HG03558 (cell line): Measurements from ENCODE around the gene CTTNBP2NL.

Experiments
- ATAC-seq: cut with Tn5 transposase; IDR thresholded peaks from one replicate; pipeline ENCODE4 v1.9.1; 2021; ENCODE audit warnings: moderate number of reproducible peaks; ENCODE audit not compliant: unreplicated experiment; ENCODE audit errors: extremely low read depth

The CTTNBP2NL gene

DNA sequence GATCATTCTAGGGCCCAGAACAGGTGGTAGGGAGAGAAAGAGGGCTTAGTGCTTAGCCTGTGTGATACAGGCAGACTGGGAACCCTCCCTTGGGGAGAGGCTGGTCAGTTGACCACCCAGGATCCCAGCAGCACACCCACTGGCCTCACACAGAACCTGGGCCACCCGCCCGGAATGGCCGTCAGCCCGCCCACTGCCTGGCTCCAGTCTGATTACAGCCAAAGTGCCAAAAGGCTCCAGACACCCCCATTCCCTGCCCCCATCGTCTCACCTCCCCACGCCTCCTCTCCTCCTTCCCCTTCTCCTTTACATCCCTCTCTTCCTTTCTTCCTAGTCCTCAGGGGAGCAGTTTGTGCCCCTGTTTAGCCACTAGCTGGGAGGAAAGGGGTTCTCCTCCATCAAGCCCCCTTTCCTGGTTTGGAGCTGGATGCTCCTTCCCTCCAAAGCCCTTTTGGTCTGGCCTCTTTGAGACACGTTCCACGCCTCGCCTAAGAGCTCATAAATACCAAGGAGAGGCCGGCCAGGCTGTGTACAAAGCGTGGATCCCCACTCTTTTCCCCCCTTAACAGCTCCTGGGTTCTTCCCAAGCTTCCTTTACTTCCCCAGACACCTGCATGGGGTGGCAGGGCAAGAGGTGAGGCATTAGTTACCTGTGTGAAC, 108.1 kb downstream of the CTTNBP2NL start:
- ATAC-seq = no peak

DNA sequence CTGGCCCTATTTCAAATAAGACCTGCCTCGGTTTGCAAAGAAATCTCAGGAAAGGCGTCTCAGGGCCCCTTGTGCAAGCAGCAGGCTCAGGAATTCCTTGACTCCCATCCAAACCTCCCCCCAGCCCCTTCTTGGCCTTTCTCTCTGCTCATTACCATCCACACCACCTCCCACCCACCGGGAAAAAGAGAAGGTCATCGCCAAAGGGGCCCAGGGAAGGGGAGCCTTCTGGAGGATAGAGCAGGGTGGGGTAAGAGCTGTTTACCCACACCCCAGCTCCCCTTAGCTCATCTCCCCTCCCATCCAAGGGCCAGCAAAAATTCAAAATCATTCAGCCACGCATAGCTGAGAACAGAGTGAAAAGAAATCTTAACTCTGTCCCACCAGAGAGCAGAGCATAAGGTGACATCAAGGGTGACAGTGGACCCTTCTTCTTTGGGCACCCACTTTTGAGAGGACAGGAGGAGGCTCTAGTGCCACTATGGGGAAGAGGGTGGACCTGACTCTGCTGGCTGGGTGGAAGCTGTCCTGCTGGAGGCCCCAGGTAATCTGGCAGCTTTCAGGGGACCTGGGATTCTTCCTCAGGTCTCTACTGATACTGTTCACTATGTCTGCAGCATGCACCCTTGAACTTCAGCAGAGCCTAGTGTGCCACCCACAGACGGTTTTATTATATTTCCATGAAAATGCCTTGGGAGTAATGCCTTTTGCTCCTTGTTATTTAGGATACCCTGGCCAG, 108.8 kb downstream of the CTTNBP2NL start:
- ATAC-seq = no peak

DNA sequence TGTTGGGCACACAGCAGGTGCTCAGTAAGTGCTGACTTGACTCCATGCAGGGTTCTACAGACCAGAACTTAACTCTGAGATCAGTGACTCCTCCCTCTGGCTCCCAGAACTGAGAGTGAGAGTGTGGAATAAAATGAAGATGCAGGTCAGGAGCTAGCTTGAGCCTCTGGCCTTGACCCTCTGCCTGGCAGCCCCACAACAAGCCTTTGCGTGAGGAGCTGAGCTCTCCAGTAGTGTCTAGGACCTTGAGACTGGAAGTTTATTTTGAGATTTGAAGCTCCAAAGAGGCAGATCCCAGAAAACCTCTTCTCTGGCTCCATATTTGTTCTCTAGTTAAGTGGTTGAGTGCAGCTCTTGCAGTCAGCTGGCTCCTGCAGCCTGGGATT, 109.4 kb downstream of the CTTNBP2NL start:
- no peak for ATAC-seq

DNA sequence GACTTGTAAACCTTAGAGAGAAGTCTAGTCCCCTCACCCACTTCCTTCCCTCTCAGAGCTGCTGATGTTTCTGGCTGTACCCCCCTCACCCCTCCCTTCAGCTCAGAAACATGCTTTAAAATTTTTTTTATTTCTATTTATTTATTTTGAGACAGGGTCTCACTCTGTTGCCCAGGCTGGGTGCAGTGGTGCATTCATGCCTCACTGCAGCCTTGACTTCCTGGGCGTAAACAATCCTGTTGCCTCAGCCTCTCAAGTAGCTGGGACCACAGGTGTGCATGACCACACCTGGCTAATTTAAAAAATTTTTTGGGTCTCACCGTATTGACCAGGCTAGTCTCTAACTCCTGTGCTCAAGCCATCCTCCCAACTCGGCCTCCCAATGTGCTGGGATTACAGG, 109.9 kb downstream of the CTTNBP2NL start:
- ATAC-seq = no peak

DNA sequence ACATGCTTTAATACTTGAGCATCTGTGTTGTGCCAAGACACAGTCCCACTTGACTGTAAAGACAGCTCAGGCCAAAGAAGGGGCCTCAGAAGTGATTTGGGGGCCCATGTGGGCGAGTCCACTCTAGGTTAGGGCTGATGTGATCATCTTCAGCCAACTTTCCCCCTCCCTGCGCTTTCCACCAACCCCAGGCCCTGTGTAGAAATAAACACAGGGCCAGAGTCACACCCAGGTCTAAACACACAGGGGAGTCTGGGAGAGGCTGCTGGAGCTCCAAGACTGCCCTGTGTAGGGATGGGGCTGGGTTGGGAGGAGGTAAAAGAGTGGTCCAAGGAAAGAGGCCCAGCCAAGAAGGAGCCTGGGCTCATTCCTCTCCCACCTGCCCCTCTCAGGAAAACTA, 110.3 kb downstream of the CTTNBP2NL start:
- no peak for ATAC-seq

DNA sequence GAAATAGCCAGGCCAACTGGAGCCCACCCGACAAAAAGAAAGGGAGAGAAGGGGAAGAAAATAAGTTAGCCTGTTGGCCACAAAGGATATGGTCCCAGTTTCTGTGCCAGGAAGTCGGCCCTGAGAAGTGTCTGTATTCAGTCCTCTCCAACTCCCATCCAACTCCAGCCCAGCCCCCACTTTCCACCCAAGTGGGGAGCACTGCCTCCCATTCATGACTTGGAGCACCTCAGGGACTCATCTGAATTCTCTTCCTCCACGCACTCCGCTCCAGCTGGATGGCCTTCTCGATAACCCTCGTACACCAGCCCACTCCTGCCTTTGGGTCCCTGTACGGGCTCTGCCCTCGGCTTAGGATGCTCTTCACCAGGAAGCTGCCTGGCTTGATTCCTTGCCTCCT, 110.7 kb downstream of the CTTNBP2NL start:
- no peak for ATAC-seq

DNA sequence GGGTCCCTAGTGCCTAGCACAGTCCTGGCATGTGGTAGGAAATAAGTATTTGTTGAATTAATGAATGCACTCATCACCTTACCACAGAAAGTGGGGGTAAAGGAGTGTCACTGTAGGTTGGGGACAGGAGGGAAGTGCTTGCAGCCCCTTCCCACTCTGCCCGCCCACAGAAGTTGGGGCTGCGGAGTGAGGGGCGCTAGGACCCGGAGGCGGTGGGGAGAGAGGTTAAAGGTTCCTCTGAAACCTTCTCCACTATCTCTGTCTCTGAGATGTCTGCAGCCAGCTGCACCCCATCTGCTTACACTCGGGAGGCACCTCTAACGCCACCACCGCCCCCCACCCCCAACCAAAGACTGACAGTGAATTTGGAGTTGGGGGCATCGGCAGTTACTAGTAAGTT, 111.3 kb downstream of the CTTNBP2NL start:
- ATAC-seq = no peak

DNA sequence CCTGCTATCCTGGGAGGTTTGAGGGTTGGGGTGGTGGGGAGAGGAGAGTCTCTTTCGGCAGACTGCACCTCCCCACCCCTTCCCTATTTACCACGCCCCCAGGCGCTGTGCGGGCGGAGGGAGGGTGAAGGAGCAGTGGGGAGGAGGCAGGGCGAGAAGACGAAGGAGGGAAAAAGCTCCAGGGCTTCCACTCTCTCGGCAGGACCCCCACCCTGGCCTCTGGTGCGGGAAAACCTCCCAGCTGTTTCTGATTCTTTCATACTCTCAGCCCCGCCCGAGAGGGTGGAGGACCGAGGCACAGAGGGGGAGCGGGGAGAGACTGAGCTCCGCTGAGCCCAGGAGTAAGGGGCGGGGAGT, 111.9 kb downstream of the CTTNBP2NL start:
- no peak for ATAC-seq

DNA sequence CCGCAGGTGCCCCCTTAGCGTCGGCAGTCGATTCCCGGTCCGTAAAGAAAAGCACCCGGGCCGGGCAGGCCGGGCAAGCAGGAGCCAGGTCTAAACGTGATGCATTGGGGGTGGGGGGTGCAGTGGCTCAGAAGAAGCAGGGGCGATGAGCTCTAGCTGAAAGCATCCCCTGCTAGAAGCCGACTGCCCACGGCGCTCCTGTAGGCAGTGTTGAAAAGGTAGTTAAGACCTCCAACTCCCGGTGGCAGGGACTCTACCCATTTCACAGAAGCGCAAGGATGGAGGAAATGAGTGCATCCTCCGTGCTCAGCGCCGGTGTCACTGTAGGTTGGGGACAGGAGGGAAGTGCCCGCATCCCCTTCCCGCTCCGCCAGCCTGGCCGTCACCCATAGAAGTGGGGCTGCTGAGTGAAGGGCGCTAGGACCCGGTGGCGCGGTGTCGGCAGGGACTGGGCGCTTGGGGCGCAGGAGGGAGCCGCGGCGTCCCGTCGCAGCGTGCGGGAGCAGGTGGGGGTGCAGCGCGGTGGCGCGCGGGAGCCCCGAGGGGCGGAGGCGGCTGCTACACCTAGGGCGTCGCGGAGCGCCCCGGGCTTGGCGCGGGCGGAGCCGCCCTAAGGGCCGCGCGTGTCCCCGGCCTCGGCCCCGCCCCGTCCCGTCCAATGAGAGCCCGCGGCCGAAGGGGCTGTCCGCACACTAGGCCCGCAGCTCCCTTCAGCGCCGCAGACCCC, 112.4 kb downstream of the CTTNBP2NL start, which contains the start of gene WNT2B:
Gene WNT2B (plus strand): TSS at position 688 of the 727 bp plus-strand sequence. CDS start 298 bp downstream, outside the sequence.
- ATAC-seq = no peak

DNA sequence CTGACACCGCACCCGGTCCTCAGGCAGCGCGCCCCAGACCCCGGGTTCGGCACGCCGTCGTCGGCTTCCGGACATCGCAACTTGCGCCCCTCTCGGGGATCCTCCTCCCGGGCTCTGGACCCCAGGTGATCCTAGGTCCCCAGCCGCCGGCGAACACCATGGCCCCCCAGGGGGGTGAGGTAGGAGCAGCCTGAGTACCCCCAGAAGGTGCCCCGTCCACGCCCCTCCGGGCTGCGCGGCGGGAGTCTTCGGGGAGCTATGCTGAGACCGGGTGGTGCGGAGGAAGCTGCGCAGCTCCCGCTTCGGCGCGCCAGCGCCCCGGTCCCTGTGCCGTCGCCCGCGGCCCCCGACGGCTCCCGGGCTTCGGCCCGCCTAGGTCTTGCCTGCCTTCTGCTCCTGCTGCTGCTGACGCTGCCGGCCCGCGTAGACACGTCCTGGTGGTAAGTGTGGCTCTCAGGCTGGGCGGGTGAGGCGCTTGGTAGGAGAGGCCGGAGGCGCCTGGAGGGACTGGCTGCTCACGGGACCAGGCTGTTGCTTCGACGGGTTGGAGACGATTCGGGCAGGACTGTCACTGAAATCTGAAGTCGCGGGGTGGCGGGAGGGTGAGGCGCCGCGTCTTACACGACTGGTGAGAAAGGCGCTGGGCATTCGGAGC, 113.1 kb downstream of the CTTNBP2NL start:
- no peak for ATAC-seq

DNA sequence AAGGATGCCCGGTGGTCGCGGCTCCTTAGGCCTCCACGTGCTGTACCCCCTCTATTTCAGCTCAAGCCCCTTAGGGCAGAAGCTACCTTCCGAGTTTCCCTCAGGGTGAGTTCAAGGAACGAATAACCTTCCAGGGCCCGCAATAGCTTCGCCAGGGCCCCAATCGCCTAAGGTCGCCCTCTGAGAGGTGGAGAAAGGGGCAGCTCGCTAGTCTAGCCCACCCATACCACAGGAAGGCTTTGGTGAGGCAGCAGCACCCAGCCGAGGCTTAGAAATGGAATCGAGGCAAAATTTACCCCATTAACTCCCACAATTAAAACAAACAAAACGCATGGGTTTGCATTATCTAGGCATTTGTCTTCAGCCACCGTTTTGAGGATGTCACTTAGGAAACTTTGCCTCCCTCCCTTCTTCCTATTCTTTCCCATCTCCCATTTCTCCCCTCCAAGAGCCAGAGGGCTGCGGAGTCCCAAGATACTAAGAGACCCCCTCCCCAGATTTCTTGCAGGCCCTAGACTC, 113.7 kb downstream of the CTTNBP2NL start:
- no peak for ATAC-seq

DNA sequence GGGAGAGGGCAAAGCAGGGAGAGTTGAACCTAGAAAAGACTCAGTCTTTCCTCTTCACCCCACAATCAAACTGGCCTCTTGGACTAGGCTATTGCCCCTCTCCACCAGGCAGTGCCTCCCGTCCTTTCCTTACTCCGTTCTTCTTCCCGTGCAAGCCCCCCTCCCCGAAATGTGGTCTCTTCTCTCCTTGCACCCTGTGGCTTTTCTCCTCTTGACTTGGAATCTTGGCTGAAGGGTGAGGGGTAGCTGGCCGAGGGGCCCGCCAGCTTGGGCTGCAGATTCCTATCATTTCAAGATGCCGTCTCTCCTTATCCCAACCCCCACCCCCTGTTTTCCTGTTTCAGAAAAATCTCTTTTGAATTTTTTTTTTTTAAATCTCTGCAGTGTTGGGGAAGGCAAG, 114.3 kb downstream of the CTTNBP2NL start:
- no peak for ATAC-seq
